ENCODE results near the gene WDFY2.

- TF ChIP-seq ASH2L (IDR thresholded peaks at IDR 0.05; ENCODE audit: insufficient read length, low read depth, low read length) (no peak), KLF6 (CRISPR knock-in tag; IDR thresholded peaks at IDR 0.05) (no peak), RXRA (CRISPR knock-in tag; IDR thresholded peaks at IDR 0.05) (no peak)
These were observed 123.2 kb downstream of the WDFY2 start for GRCh38 chr13:51707461-51707860.

All from HepG2 (cell line).